Liver (tissue), 9 donors: ENCODE results near the gene NSD1. TPM values are rescaled to one million over a fixed set of nuclear protein-coding genes. Genes with fewer than 3 reads are reported as not detected.

Experiments used
- DNase-seq: peaks from one replicate; pipeline ENCODE4 v3.0.0-alpha.2; 2017; ENCODE audit warnings: low spot score
- H3K27ac ChIP-seq, 2 donors: one replicate each; pipeline ENCODE4 v1.7.0; 2013; ENCODE audit warnings: inconsistent platforms in 2 of 2, low read length in 2 of 2, control low read depth in 1 of 2, low read depth in 1 of 2, mild to moderate bottlenecking in 1 of 2
- H3K27me3 ChIP-seq, 4 donors: one replicate each; pipeline versions ENCODE4 v1.6.1 to v1.7.0; 2013; ENCODE audit warnings: low read length in 3 of 4, inconsistent platforms in 1 of 4, mild to moderate bottlenecking in 1 of 4, moderate library complexity in 1 of 4; ENCODE audit not compliant: control insufficient read depth in 4 of 4, insufficient read depth in 4 of 4
- H3K36me3 ChIP-seq, 4 donors: one replicate each; pipeline versions ENCODE4 v1.6.1 to v1.7.0; 2013; ENCODE audit warnings: low read length in 3 of 4, mild to moderate bottlenecking in 3 of 4, low read depth in 1 of 4, moderate library complexity in 1 of 4; ENCODE audit not compliant: control insufficient read depth in 4 of 4, insufficient read depth in 3 of 4
- H3K4me1 ChIP-seq, 4 donors: one replicate each; pipeline versions ENCODE4 v1.6.1 to v1.7.0; 2013; ENCODE audit warnings: low read length in 3 of 4, mild to moderate bottlenecking in 3 of 4, moderate library complexity in 1 of 4; ENCODE audit not compliant: control insufficient read depth in 4 of 4, insufficient read depth in 4 of 4
- H3K4me3 ChIP-seq, 3 donors: one replicate each; pipeline versions ENCODE4 v1.6.1 to v1.7.0; 2013; ENCODE audit warnings: low read length in 3 of 3, control low read depth in 1 of 3, low read depth in 1 of 3, mild to moderate bottlenecking in 1 of 3
- H3K9ac ChIP-seq, 2 donors: one replicate each; pipeline ENCODE4 v1.7.0; 2013; ENCODE audit warnings: low read length in 2 of 2, mild to moderate bottlenecking in 2 of 2, moderate library complexity in 2 of 2, control low read depth in 1 of 2, low read depth in 1 of 2
- H3K9me3 ChIP-seq, 4 donors: one replicate each; pipeline versions ENCODE4 v1.6.1 to v1.7.0; 2013; ENCODE audit warnings: low read length in 3 of 4; ENCODE audit not compliant: control insufficient read depth in 4 of 4
- FOXA1 ChIP-seq: IDR thresholded peaks from 2 replicates; pipeline ENCODE4 v1.6.1; 2016; ENCODE audit warnings: antibody characterized with exemption
- FOXA2 ChIP-seq: IDR thresholded peaks from 2 replicates; pipeline ENCODE4 v1.6.1; 2016; ENCODE audit warnings: antibody characterized with exemption
- GABPA ChIP-seq, 2 donors: IDR thresholded peaks in 1 of 2; conservative IDR thresholded peaks in 1 of 2; 2 replicates each; pipeline ENCODE4 v1.6.1; 2016; ENCODE audit warnings: antibody characterized with exemption in 2 of 2, mild to moderate bottlenecking in 1 of 2, moderate library complexity in 1 of 2
- HNF4A ChIP-seq, 2 donors: conservative IDR thresholded peaks; 2 replicates each; pipeline ENCODE4 v1.6.1; 2016; ENCODE audit warnings: antibody characterized with exemption in 2 of 2, mild to moderate bottlenecking in 2 of 2
- HNF4G ChIP-seq: IDR thresholded peaks from 2 replicates; pipeline ENCODE4 v1.6.1; 2016; ENCODE audit warnings: antibody characterized with exemption
- JUND ChIP-seq, 2 donors: IDR thresholded peaks; 2 replicates each; pipeline ENCODE4 v1.6.1; 2016; ENCODE audit warnings: antibody characterized with exemption in 2 of 2
- MAX ChIP-seq: IDR thresholded peaks from 2 replicates; pipeline ENCODE4 v1.6.1; 2016; ENCODE audit warnings: antibody characterized with exemption
- NR2F2 ChIP-seq: IDR thresholded peaks from 2 replicates; pipeline ENCODE4 v1.6.1; 2016; ENCODE audit warnings: antibody characterized with exemption
- RAD21 ChIP-seq, 2 donors: IDR thresholded peaks; 2 replicates each; pipeline ENCODE4 v1.6.1; 2016; ENCODE audit warnings: antibody characterized with exemption in 2 of 2, mild to moderate bottlenecking in 2 of 2
- REST ChIP-seq: IDR thresholded peaks from 2 replicates; pipeline ENCODE4 v1.6.1; 2016; ENCODE audit warnings: antibody characterized with exemption, mild to moderate bottlenecking
- RXRA ChIP-seq, 2 donors: IDR thresholded peaks; 2 replicates each; pipeline ENCODE4 v1.6.1; 2017 to 2018; ENCODE audit warnings: antibody characterized with exemption in 2 of 2, mild to moderate bottlenecking in 1 of 2
- SP1 ChIP-seq: IDR thresholded peaks from 2 replicates; pipeline ENCODE4 v1.6.1; 2018; ENCODE audit warnings: antibody characterized with exemption, mild to moderate bottlenecking
- TAF1 ChIP-seq: conservative IDR thresholded peaks from 2 replicates; pipeline ENCODE4 v1.6.1; 2016; ENCODE audit warnings: antibody characterized with exemption, mild to moderate bottlenecking
- YY1 ChIP-seq: IDR thresholded peaks from 2 replicates; pipeline ENCODE4 v1.6.1; 2016; ENCODE audit warnings: antibody characterized with exemption, mild to moderate bottlenecking
- ZBTB33 ChIP-seq: IDR thresholded peaks from 2 replicates; pipeline ENCODE4 v1.6.1; 2016; ENCODE audit warnings: antibody characterized with exemption
- WGBS: extraction: QIAGEN DNeasy Blood & Tissue Kit; methylation state at CpG from one replicate; pipeline ENCODE4 v1.1.7; 2013; 5-methylcytosine and 5-hydroxymethylcytosine counted together
- polyA plus RNA-seq, 2 donors: library from polyadenylated mRNA; stranded (reverse) in 1 of 2; unstranded in 1 of 2; fragments of 200-250 nt in 1 of 2; fragments of >200 nt in 1 of 2; fragmentation: Nextera tagmentation in 1 of 2; extraction: Ambion mirVana in 1 of 2; gene quantifications; one replicate each; pipeline versions ENCODE4 v1.2.1 to v1.2.3, GENCODE V29; 2013 to 2015
- total RNA-seq, 2 donors: library from RNA; depleted of rRNA; stranded (reverse); fragments of >200 nt; gene quantifications; one replicate each; pipeline ENCODE4 v1.2.3, GENCODE V29; 2014
- TF ChIP-seq, protein P1 (sequence below): IDR thresholded peaks from 2 replicates; pipeline ENCODE4 v1.6.1; 2016; ENCODE audit warnings: antibody characterized with exemption
- donor health status: healthy.
- donor health status: healthy.
- donor health status: healthy.
- donor health status: healthy.
- donor health status: healthy.

Gene NSD1
- total and polyA plus RNA-seq, 4 donors = 5.3 to 34.1 (median 19.3) TPM

DNA sequence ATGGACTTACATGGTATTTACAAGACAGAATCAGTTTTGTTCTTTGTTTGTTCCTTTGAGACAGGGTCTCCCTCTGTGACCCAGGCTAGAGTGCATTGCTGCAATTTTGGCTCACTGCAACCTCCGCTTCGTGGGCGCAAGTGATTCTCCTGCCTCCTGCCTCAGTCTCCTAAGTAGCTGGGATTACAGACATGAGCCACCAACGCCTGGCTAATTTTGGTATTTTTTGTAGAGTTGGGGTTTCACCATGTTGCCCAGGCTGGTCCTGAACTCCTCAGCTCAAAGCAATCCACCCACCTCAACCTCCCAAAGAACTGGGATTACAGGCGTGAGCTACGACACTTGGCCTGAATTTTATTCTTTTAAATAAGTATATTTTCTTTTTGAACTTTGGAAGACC, 142.3 kb downstream of the NSD1 start:
- 96% methylated on average over 6 of the region's 6 CpGs for WGBS
- TF ChIP-seq MAX (no peak), RXRA (IDR thresholded peaks at IDR 0.05) (no peak), JUND (IDR thresholded peaks at IDR 0.05) (no peak), YY1 (no peak), HNF4G (no peak), TAF1 (no peak), FOXA1 (no peak), GABPA (IDR thresholded peaks at IDR 0.05 in 1 of 2, conservative IDR thresholded peaks at IDR 0.05 in 1 of 2) (no peak), RAD21 (IDR thresholded peaks at IDR 0.05) (no peak), NR2F2 (no peak), ZBTB33 (no peak), FOXA2 (no peak), SP1 (no peak), REST (no peak)
- TF ChIP-seq, protein P1, sequence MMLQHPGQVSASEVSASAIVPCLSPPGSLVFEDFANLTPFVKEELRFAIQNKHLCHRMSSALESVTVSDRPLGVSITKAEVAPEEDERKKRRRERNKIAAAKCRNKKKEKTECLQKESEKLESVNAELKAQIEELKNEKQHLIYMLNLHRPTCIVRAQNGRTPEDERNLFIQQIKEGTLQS = no peak
- H3K36me3 ChIP-seq = peaks cover 6 to 39% (median 32%) of the 10 kb centered on the region in 4 donors
- H3K9me3 ChIP-seq = no peaks in the 10 kb centered on the region
- no peaks in the 10 kb centered on the region for H3K27me3 ChIP-seq
- peaks cover 0 to 4% (median 0%) of the 10 kb centered on the region in 4 donors for H3K4me1 ChIP-seq
- H3K27ac ChIP-seq = no peak overlapping the region
- H3K9ac ChIP-seq = no peak overlapping the region
- DNase-seq = no peak
- no peak overlapping the region for H3K4me3 ChIP-seq

- peaks cover 7 to 48% (median 31%) of the 10 kb centered on the region in 4 donors for H3K36me3 ChIP-seq
- WGBS = 71% methylated on average over 1 of the region's 1 CpG
- no peak overlapping the region for H3K27ac ChIP-seq
These were observed 143.3 kb downstream of the NSD1 start for GRCh38 chr5:177276886-177277285.

More at GRCh38 chr5:177276886-177277285, 143.3 kb downstream of the NSD1 start:
- DNase-seq = no peak
- Histone ChIP-seq H3K4me1 (peaks cover 0 to 4% (median 0%) of the 10 kb centered on the region in 4 donors), H3K9me3 (no peaks in the 10 kb centered on the region), H3K9ac (no peak overlapping the region), H3K27me3 (no peaks in the 10 kb centered on the region), H3K4me3 (no peak overlapping the region)
- no peak for TF ChIP-seq FOXA2
- TF ChIP-seq REST = no peak
- TF ChIP-seq GABPA (IDR thresholded peaks at IDR 0.05 in 1 of 2, conservative IDR thresholded peaks at IDR 0.05 in 1 of 2) = no peak
- TF ChIP-seq, protein P1 = no peak
- no peak for TF ChIP-seq HNF4A (conservative IDR thresholded peaks at IDR 0.05)
- no peak for TF ChIP-seq RAD21 (IDR thresholded peaks at IDR 0.05)
